HL-60 (cell line): ENCODE data around the gene KIAA0040.

Experiments
- GABPA ChIP-seq: IDR thresholded peaks from 2 replicates; pipeline ENCODE4 v1.6.1; 2012; ENCODE audit warnings: low read depth
- POLR2AphosphoS5 ChIP-seq: IDR thresholded peaks from 2 replicates; pipeline ENCODE4 v1.6.1; 2012; ENCODE audit warnings: low read depth
- REST ChIP-seq: IDR thresholded peaks from 2 replicates; pipeline ENCODE4 v1.6.1; 2012; ENCODE audit warnings: low read depth; ENCODE audit not compliant: insufficient replicate concordance
- SPI1 ChIP-seq: IDR thresholded peaks from 2 replicates; pipeline ENCODE4 v1.6.1; 2012; ENCODE audit warnings: low read depth, mild to moderate bottlenecking, borderline replicate concordance
- TF ChIP-seq, protein P1 (sequence below): IDR thresholded peaks from one replicate; pipeline ENCODE4 v1.5.1; 2011; ENCODE audit warnings: low read length, control low read depth, inconsistent platforms; ENCODE audit not compliant: insufficient read depth

- no peak for TF ChIP-seq POLR2AphosphoS5
- TF ChIP-seq GABPA: no peak
- TF ChIP-seq, protein P1, sequence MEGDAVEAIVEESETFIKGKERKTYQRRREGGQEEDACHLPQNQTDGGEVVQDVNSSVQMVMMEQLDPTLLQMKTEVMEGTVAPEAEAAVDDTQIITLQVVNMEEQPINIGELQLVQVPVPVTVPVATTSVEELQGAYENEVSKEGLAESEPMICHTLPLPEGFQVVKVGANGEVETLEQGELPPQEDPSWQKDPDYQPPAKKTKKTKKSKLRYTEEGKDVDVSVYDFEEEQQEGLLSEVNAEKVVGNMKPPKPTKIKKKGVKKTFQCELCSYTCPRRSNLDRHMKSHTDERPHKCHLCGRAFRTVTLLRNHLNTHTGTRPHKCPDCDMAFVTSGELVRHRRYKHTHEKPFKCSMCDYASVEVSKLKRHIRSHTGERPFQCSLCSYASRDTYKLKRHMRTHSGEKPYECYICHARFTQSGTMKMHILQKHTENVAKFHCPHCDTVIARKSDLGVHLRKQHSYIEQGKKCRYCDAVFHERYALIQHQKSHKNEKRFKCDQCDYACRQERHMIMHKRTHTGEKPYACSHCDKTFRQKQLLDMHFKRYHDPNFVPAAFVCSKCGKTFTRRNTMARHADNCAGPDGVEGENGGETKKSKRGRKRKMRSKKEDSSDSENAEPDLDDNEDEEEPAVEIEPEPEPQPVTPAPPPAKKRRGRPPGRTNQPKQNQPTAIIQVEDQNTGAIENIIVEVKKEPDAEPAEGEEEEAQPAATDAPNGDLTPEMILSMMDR: no peak
- no peak for TF ChIP-seq REST
- TF ChIP-seq SPI1: no peak
Observed at GRCh38 chr1:175128523-175128922, 64.1 kb downstream of the KIAA0040 start.
